Spleen (tissue), 7 donors: ENCODE data around the gene NTSR2.

Experiments
- CTCF ChIP-seq, 11 experiments: fragments of 200-600 bp in 7 of 11; fragments of 450-650 bp in 4 of 11; sonication (generic) in 4 of 11; IDR thresholded peaks in 8 of 11; conservative IDR thresholded peaks in 3 of 11; 1 replicate in 7 of 11; 2 replicates in 4 of 11; pipeline versions ENCODE4 v1.4.0 to v1.8.0; 2016 to 2021; ENCODE audit warnings: antibody characterized with exemption in 11 of 11, inconsistent platforms in 4 of 11, mild to moderate bottlenecking in 1 of 11
- POLR2A ChIP-seq, 3 donors: fragments of 450-650 bp; IDR thresholded peaks; one replicate each; pipeline ENCODE4 v1.5.1; 2017; ENCODE audit warnings: antibody characterized with exemption in 3 of 3, mild to moderate bottlenecking in 1 of 3
- POLR2AphosphoS5 ChIP-seq, 3 donors: sonication (generic); formaldehyde crosslinking; IDR thresholded peaks; one replicate each; pipeline ENCODE4 v1.5.1; 2017; ENCODE audit warnings: antibody characterized with exemption in 3 of 3
- donor health status: DM: no; HTN: no; CAD: no; lungs with moderate emphysema.
- donor health status: DM: no; HTN: no; CAD: no.
- donor health status: DM: no; HTN: no; CAD: no.

GRCh38 chr2:11615209-11615608 is 54.8 kb downstream of the NTSR2 start:
- no peak for TF ChIP-seq POLR2AphosphoS5 (IDR thresholded peaks at IDR 0.05)
- TF ChIP-seq CTCF (IDR thresholded peaks at IDR 0.05 in 8 of 11, conservative IDR thresholded peaks at IDR 0.05 in 3 of 11) = no peak
- no peak for TF ChIP-seq POLR2A (IDR thresholded peaks at IDR 0.05)
